ENCODE data around the gene KCNQ5.
A peak's percentile ranks its signal among the peaks of the same experiment; 100 is the strongest.
"Not testable (repeated sequence)": the region's sequence is repeated elsewhere in the genome, so short reads cannot be mapped to it uniquely, and the experiment has no call there.

The KCNQ5 gene

DNA sequence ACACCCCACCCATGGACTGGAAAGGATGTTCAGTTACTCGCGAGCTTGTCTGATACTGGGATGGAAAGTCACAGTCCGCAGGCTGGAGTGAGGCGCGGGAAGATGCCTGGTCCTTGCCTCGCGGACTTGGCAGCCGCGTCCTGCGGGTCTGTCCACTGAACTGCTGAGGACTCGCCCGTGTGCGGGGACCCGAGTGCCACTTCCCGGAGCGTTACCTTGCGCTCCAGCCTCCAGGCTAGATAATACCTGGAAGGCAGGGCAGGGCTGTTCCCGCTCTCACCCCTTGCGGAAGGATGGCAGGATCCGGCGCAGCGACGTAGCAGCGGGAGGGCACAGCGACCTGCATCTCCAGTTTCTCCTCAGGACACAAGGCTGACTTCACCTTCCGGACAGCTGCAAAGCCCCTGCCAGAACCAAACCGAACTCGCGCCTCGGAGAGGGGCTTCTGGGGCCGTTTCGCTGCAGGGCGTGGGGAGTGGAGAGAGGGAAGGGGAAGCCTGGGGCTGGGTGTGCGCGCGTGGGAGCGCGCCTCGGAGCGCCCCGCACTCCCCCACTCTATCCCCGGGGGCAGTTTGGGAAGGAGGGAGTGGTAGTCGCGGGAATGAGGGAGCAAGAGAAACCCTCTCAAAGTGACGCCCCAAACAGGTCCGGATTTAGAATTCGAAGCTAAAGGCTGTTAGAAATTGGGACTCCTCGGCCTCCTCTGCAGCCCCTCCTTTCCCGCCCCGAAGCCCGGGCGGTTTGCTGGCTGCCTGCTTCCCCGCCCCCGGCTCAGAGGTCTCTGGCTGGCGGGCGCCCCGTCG is at the start of gene KCNQ5:
Gene KCNQ5 (plus strand): TSS at position 774 of the 803 bp plus-strand sequence.
- no peak for DNase-seq (ENCODE audit: low read depth)

DNA sequence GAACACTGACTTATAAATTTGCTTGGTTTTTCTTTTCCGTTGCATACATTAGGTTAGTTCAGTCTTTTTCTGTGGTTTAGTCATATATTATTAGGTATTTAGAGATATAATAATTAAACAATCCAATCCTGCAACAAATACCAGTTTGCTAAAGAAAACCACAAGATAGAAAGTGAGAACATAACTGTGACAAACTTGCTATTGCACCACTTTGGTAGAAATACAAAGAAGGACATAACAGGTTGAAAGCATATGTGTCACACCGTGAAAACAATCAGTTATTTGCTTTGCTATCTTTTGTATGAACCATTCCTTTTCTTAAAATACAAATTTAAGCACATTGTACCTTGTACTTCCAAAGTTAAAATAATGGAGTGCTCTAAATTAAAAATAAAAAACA is 42.0 kb upstream of the KCNQ5 start:
- no peak for DNase-seq (ENCODE audit: low read depth)

DNA sequence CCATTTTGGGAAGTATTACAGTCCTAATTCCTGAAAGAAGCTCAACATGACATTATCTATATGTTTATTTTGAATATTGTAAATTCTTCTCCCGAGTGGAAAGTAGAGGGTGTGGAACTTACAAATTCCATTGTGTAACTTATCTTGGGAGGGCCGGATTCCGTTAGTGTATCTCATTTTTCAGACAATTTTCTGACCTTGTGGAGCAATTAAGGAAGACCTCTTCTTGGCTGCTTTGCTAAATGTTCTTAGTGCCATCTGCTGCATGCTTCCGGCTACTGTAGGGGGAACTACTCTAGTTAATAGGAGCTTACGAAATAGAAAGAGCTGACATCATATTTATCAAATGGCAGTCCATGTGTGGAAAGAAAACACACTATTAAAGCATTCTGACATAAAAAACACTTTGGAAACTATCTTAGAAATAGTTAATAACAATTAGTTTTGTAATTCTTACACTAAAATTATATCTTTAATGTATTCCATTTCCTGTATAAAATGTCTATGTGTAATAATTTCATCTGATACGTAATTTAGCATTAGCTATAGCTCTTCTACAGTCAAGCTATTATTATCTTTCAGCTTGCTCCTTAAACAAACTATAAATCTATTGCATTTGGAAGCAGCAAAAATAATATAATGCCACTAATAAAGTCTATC is 41.5 kb upstream of the KCNQ5 start:
- DNase-seq (ENCODE audit: low read depth): no peak

- DNase-seq (ENCODE audit: low read depth): not testable (repeated sequence)
Observed at GRCh38 chr6:72580950-72581349, 40.9 kb upstream of the KCNQ5 start.

GRCh38 chr6:72588155-72588554 is 33.7 kb upstream of the KCNQ5 start:
- DNase-seq (ENCODE audit: low read depth): no peak

GRCh38 chr6:72589096-72589495 is 32.8 kb upstream of the KCNQ5 start:
- no peak for DNase-seq (ENCODE audit: low read depth)

DNA sequence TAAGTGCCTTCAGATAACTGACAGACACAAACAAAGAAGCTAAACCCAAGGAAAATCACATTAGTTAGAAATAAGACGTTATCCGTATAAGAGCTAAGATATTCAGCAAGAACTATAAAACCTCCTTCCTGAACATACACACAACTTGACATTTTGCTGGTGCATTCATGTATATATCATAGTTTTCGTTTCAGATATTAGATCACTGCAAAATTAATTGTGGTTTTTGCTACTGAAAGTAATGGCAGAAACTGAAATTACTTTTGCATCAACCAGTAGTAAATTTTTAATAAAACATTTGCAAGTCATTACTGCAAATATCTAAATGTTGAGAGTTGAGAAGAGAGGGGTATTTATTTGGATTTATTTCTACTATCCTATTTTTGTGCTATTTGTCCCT is 26.1 kb upstream of the KCNQ5 start:
- DNase-seq (ENCODE audit: low read depth): no peak

DNA sequence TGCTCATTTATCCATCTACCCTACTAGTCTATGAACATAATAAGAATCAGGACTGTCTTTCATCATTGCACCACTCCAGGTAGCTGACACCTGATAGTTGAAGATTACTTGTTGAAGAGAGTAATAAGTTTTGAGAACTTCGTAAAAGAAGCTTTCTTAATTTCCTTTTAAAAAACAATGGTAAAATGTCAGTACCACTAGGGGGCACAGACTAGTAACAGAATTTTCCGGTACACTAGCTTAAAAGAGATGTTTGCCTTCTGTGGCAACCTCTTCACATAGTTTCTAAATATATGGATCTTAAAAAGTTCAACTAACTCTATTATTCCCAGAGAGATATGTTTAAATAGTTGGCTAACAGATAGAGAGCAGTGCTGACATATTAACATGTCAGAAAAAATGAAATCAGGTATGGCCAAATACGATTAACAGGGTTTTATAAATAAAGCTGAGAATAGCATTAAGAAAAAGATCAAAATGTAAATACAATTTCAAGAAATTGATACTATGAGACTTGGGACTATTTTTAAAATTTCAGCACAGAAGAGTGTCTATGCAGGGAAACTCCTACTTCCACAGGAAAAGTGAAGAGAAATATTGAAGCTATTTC is 5.4 kb upstream of the KCNQ5 start:
- no peak for DNase-seq (ENCODE audit: low read depth)

GRCh38 chr6:72617721-72618120 is 4.1 kb upstream of the KCNQ5 start:
- DNase-seq (ENCODE audit: low read depth): no peak

GRCh38 chr6:72619883-72620696 is 1.8 kb upstream of the KCNQ5 start:
- DNase-seq (ENCODE audit: low read depth): peak; percentile 46

GRCh38 chr6:72620871-72621290 is 983 bp upstream of the KCNQ5 start:
- no peak for DNase-seq (ENCODE audit: low read depth)

GRCh38 chr6:72622094-72622940 is 453 bp downstream of the KCNQ5 start:
- no peak for DNase-seq (ENCODE audit: low read depth)

- no peak for DNase-seq (ENCODE audit: low read depth)
Observed at GRCh38 chr6:72623808-72624207, 1.9 kb downstream of the KCNQ5 start.

- no peak for DNase-seq (ENCODE audit: low read depth)
Observed at GRCh38 chr6:72624557-72625160, 2.8 kb downstream of the KCNQ5 start.

DNA sequence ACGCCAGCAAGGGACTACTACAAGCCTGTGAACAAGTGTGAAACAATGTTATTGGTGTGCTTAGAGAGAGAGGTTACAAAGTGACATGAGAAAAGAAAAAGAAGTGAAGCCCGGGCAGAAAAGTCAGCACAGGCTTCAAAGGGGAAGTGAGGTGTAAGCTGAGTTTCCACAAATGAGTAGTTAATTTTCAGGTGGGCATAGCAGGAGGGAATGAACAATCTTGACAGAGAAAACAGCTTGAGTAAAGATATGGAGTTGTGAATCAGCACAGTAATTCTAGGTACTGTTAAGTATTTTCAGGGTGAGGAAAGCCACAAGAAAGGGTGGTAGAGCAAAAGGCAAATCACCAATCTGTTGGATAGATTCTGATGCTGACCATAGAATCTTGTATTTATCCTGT is 4.3 kb downstream of the KCNQ5 start:
- no peak for DNase-seq (ENCODE audit: low read depth)

DNA sequence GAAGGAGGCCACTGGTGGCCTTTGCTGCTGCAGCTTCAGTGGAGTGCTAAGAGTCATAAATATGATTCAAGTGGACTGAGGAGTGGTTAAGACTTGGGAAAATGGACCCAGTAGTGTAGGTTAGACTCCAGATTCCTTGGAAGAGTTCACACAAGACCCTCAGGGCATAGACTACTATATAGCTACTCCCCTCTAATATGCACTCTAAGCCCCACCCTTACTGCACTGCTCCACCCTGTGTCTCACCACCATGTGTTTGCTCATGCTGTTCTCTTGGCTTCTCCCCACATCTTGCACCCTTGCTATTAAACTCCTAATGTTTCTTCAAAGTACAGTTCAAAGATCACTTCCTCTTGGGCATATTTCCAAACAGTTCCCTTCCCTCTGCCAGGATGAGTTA is 5.7 kb downstream of the KCNQ5 start:
- no peak for DNase-seq (ENCODE audit: low read depth)

- DNase-seq (ENCODE audit: low read depth): no peak
Observed at GRCh38 chr6:72631480-72631879, 9.6 kb downstream of the KCNQ5 start.

GRCh38 chr6:72635636-72636035 is 13.8 kb downstream of the KCNQ5 start:
- no peak for DNase-seq (ENCODE audit: low read depth)

DNA sequence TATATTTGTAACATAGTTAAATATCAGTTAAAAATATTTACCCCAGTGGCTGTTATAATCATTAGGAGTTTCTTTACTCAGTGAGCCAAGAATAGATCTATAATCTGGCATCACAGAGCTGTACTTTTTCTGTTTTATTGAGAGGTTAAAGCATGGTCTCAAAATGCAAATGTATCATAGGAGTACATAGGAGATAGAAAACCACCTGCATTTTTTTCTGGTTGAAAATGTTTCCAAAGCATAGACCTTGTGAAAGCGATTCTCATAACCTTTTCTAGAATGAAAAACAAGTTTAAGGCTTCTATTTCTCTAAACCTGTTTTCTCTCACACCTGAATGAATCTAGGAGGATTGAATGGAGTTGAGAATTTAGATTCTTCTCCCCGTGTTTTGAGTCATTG is 14.4 kb downstream of the KCNQ5 start:
- DNase-seq (ENCODE audit: low read depth): no peak

DNA sequence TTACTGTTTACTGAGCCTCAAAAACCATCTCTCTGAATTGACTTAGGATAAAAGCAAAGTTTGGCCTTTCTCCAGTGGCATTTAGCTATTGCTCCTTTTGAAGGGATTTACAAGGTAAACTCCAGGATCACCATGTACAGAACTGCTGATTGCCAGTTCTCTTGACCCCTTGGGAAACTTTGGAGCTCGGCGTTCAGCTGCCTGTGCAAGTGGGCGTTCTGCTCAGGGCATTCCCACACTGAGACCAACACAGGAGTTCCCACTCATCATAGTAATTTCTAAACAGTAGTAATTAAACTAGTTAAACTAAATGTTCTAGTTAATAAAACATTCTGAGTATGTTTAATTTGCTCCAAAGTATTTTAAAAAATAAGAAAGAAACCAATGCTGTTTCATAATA is 14.9 kb downstream of the KCNQ5 start:
- DNase-seq (ENCODE audit: low read depth): no peak
